Activated naive CD4-positive, alpha-beta T cell treated with Interleukin-2 at 50 U/mL for 16 hours (primary cell): ENCODE measurements around the gene LRGUK.
"Not testable (repeated sequence)": the region's sequence is repeated elsewhere in the genome, so short reads cannot be mapped to it uniquely, and the experiment has no call there.

Experiments used
- DNase-seq: peaks from one replicate; pipeline ENCODE4 v3.0.0-alpha.2; 2020

Gene LRGUK

GRCh38 chr7:134126966-134127848 lies at the start of gene LRGUK:
Gene LRGUK, plus strand, starts transcription at chr7:134127340. Its CDS starts 28 bp downstream, at chr7:134127368.
- DNase-seq = peak; percentile 78

DNA sequence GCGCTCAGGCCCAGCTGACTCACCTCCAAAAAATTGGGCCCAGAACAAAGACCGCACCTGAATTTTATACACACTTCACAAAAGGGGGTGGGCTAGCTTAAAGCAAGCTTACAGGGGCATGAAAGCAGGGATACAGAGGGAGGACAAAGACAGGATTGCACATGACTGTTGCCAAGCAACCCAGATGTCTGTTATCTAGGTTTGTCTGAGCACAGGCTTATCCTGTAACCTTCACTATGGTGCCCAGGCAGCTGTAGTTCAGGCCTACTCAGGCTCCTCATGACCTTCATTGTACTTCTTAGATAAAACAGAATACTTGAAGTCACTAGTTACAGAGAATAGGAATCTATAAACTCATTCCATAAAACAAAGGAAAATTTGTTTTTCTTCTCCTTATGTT lies 49.6 kb upstream of the LRGUK start:
- not testable (repeated sequence) for DNase-seq

DNA sequence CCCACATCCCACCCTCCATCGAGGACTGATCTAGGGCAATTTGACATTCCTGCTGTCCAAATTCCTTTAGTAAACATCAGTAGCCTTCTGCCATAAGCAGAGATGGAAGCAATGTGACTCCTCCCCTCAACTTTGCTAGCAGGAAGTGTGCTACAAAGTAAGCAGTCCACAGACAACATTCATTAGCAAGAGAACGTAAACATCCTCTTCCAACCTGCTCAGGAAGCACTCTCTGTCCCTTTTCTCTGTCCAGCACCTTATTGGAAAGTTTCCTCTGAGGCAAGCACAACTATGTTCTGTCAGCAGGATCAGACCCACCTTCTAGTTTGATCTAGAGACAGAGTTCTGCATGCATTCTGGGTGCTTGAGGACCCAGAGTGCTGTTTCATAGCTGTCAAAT lies 48.1 kb upstream of the LRGUK start:
- no peak for DNase-seq

- DNase-seq = no peak
These were observed 45.4 kb upstream of the LRGUK start for GRCh38 chr7:134081695-134082094.

- DNase-seq = no peak
These were observed 43.2 kb upstream of the LRGUK start for GRCh38 chr7:134083766-134084487.

DNA sequence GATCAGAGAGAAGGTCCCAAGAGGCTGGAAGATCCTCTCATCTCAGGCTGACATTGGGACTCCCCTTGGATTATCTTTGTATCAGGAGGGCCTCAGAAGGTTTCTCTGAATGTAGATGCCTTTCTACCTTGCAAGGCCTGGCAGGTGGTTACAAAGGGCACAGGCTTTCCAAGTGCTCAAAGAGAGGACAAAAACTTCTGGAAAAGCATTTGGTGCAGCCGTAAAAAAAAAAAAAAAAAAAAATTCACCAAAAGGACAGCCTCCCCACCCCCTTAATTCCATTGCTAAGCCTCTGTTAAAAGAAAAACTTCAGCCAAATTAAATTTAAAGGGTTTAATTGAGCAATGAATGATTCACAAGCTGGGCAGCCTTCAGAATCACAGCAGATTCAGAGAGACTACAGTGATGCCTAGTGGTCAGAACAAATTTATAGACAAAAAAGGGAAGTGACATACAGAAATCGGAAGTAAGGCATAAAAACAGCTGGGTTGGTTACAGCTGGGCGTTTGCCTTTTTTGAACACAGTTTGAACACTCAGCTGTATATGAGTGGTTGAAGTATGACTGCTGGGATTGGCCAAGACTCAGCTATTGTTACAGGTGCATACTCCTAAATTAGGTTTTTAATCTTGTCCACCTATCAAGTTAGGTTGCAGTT lies 42.5 kb upstream of the LRGUK start:
- DNase-seq = no peak

DNA sequence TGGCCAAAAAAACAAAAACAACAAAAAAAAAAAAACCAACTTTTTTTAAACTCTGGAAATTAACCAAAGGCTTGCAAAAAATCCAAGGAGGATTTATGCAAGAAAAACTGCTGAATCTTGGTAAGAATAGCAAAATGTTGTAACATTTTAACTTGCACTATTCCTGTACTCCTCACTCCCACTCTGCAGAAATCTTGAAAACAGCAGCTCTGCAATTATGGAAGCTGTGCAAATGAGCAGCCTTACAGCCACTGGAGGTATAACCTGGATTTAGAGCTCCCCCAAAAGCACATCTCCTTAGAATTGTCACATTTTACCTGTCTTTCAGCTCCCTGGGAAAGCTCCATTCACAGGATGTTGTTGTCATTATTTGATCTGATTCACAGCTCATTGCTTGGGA lies 41.8 kb upstream of the LRGUK start:
- no peak for DNase-seq

DNA sequence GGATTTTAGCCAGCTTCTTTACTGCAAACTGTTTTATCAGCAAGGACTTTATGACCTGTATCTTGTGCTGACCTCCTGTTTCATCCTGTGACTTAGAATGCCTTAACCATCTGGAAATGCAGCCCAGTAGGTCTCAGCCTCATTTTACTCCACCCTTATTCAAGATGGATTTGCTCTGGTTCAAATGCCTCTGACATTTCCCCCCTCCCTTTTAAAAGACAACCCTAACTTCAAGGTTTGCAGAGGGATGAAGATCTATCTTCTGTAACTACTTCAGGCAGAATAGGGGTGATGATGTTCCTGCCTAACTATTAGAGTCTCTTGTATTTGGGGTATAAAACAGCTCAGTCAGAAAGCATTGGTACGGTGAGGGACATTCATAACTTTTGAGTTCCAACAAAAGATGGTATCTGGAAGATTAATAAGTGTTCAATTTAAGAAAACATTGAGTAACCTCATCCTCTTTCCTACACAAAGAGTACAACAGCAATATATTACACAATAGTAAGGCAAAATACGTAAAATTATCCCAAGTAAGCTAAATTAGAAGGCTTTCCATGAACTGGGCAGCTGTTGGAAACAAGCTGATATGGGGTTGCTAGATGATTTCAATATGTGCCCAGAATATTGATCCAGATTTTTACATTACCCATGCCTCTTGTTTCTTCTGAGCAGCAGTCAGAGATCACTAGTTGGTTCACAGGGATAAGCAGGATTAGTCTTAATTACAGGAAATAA lies 40.0 kb upstream of the LRGUK start:
- no peak for DNase-seq

GRCh38 chr7:134088199-134088598 lies 38.9 kb upstream of the LRGUK start:
- no peak for DNase-seq

GRCh38 chr7:134089446-134089845 lies 37.7 kb upstream of the LRGUK start:
- no peak for DNase-seq

DNA sequence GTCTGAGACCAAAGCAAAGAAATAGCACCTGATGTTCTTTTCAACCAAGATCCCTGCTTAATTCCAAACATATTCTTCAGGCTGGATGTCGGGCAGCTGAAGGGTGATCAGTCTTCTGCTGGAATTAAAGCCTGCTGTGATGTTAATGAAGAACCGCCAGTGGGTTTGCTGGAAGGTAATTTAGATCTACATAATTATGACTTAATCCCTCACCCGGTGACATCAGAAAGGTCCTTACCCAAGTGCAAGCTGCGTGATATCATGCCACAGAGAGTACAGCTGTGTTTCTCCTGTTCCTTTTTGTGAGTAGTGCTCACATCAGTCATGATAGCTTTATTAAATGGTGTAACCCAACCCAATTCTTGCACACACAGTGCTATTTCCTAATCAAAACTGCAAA lies 29.1 kb upstream of the LRGUK start:
- no peak for DNase-seq

DNA sequence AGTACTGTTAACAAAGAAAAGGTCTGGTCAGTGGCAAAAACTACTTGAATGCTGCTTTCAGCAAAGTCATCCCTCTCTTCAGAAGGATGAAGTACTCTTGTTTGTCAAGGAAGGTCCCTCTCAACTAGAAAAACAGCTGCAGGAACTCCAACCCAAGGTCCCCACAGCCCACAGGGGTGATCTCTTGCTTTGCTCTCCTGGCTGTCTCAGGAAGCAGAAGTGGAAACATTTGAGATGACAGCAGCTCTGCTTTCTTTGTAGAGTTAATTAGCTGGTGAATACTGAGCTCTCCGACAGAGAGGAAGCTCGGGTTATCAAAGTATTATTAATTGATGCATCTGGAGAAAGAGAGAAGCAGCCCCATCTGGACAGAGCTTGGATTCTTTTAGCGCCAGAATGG lies 25.4 kb upstream of the LRGUK start:
- no peak for DNase-seq

DNA sequence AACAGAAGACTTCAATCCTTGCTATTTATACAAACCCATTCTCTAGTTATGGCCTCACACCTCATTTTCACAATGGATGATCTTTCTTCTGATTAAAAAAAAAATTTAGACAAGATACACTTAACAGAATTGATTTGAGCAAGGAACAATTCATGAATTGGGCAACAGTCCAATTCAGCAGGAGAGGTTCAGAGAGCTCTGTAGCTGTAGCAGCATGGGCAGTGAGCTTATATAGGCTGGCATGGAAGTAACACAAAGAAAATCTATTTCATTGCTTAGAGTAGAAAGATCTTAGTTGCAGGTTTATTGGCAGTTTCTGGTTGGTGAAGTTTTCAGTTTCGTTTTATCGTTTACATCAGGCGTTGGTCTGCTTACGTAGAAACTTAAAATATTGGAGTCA lies 23.0 kb upstream of the LRGUK start:
- no peak for DNase-seq

GRCh38 chr7:134105841-134106240 lies 21.3 kb upstream of the LRGUK start:
- no peak for DNase-seq

DNA sequence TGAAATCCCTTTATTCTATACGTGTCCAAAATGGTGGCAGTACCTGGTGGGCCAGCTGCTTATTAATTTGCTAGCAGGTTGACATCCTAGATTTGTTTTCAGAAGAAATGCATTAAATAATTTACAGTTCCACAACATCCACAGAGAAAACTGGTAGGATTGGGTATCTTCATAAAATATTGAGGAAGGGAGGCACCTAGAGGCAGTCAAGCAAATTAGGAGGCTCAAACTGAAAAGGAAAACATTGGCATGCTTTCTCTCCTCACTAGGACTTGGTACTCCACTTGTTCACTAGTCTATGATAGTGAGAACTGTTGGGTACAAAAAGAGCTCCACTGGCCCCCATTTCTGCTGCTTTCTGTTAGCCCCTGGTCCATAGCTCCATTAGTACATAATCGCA lies 18.3 kb upstream of the LRGUK start:
- DNase-seq = no peak

- DNase-seq = no peak
These were observed 13.5 kb upstream of the LRGUK start for GRCh38 chr7:134113655-134114054.

GRCh38 chr7:134114992-134115391 lies 12.1 kb upstream of the LRGUK start:
- DNase-seq = no peak

DNA sequence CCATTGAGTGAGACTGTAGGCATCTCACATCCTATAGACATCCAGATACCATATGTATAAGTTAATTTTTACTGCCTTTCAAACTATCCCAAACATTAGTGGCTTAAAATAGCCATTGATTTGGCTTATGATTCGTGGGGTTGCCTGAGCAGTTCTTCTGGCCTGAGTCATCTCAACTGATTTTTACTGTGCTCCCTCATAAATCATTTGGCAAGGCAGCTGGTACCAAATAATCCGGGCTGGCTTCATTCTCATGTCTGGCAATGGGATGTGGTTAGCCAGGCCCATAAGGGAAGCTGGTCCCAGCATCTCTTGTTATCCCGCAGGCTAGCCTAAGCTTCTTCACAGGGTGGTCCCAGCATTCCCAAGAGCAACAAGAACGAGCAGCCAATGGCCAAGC lies 6.7 kb upstream of the LRGUK start:
- no peak for DNase-seq

DNA sequence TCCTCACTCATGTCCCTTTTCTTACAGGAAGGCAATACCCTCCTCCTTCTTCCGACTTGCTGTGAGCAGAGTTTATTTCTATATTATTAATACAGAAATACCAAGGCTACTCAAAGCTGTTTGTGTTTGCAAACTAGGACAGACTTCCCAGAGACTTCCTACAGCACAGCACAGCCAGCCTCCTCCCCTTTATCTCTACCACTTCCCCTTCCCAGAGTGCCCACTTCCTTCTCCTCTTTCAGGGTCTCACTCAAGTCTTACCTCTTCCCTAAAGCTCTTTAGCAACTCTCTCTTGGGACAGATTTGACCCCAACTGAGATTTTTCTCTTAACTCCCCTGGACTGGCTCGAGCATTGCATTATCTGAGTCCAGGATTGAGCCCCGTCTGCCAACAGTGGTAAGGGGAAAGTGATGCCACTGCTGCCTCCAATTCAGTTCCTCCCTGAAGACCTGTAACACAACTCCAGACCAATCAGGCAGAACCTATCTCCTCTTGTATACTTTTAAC lies 5.5 kb upstream of the LRGUK start:
- no peak for DNase-seq

DNA sequence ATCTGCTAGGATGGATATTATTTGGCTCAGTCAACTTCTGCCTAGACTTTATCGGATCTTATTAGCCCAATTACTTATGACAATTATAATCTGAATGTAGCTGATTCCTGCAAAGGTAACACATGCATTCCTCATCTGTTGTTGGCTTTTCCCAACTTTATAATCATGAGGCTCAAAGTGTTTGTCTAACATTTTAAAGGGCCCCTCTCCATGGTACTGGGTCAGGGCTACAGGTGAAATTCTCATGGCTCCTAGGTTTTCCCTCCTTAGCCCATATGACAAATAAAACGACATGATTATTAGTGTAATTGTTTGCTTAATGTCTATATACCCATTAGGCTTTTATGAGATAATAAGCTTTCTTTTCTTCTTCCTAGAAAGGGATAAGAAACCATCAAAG lies 4.2 kb upstream of the LRGUK start:
- no peak for DNase-seq

GRCh38 chr7:134126146-134126545 lies 994 bp upstream of the LRGUK start:
- DNase-seq = no peak

DNA sequence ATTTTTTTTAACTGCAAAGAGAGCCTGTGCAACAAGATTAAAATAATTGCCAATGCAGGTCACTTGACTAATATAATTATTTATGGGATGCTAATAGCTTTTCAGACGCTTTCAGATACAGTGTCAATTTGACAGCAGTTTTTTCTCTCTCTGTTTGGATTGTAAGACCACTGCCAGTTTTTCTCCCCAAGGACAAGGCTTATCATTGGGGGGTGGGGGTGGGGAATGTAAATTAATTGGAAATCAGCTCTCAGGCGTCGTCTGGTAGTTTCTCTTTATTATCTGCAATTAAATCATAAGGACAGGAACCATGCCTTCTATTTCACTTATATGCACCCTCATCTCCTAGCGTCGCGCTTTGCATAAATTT lies 559 bp upstream of the LRGUK start:
- no peak for DNase-seq

DNA sequence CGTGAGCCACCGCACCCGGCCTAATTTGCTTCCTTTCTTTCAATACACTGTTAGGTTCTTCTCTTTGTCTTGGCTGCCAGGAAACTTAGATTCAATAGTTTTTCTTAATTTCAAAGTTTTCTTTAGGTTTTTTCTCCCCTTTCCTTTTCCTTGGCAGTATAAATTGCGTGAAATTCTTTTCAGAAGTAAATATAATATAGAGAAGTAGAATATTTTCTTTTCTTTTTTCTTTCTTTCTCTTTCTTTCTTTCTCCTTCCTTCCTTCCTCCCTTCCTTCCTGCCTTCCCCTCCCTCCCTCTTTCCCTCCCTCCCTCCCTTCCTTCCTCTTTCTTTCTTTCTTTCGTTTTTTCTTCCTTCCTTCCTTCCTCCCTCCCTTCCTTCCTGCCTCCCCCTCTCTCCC lies 1.7 kb downstream of the LRGUK start:
- no peak for DNase-seq
